Loucy (cell line): ENCODE results near the gene HNRNPF.

Experiments used
- EZH2phosphoT487 ChIP-seq: fragments of 200-600 bp; IDR thresholded peaks from 2 replicates; pipeline ENCODE4 v1.6.1; 2018; ENCODE audit warnings: antibody characterized with exemption, mild to moderate bottlenecking, moderate library complexity, borderline replicate concordance
- TF ChIP-seq, protein P1 (sequence below): fragments of 200-600 bp; sonication (generic); conservative IDR thresholded peaks from 2 replicates; pipeline ENCODE4 v1.5.1; 2014; ENCODE audit warnings: mild to moderate bottlenecking, antibody characterized with exemption, low read length

DNA sequence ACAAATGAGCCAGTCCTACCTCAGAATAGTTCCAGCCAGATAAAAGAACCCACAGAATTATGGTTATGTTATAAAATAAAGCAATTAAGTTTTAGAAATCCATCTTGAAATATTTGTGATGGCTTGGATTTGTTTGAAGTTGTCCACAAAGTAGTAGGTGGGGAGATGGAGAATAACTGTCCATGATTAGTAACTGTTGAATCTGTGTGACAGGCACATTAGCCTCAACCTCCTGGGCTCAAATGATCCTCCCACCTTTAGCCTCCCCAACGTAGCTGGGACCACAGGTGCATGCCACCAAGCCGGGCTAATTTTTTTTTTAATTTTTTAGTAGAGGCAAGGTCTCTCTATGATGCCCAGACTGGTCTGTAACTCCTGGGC, 10.1 kb downstream of the HNRNPF start:
- TF ChIP-seq, protein P1, sequence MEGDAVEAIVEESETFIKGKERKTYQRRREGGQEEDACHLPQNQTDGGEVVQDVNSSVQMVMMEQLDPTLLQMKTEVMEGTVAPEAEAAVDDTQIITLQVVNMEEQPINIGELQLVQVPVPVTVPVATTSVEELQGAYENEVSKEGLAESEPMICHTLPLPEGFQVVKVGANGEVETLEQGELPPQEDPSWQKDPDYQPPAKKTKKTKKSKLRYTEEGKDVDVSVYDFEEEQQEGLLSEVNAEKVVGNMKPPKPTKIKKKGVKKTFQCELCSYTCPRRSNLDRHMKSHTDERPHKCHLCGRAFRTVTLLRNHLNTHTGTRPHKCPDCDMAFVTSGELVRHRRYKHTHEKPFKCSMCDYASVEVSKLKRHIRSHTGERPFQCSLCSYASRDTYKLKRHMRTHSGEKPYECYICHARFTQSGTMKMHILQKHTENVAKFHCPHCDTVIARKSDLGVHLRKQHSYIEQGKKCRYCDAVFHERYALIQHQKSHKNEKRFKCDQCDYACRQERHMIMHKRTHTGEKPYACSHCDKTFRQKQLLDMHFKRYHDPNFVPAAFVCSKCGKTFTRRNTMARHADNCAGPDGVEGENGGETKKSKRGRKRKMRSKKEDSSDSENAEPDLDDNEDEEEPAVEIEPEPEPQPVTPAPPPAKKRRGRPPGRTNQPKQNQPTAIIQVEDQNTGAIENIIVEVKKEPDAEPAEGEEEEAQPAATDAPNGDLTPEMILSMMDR = no peak
- TF ChIP-seq EZH2phosphoT487 = no peak
